Measurements from ENCODE around the gene RCBTB2.

- no peak for TF ChIP-seq SIN3A (IDR thresholded peaks at IDR 0.05; ENCODE audit: borderline replicate concordance, insufficient read depth, low read length)
- TF ChIP-seq POLR2AphosphoS5 (IDR thresholded peaks at IDR 0.05; ENCODE audit: low read depth, low read length) = no peak
- no peak for TF ChIP-seq TAF1 (IDR thresholded peaks at IDR 0.05; ENCODE audit: borderline replicate concordance, insufficient read depth, low read length)
Measured at GRCh38 chr13:48486362-48486761, 46.5 kb downstream of the RCBTB2 start.
